ENCODE results near the gene POPDC2.
A peak's percentile ranks its signal among the peaks of the same experiment; 100 is the strongest.

POPDC2 gene

GRCh38 chr3:119639494-119640350, 20.7 kb downstream of the POPDC2 start:
- DNase-seq (ENCODE audit: low spot score) = no peak

GRCh38 chr3:119637679-119638477, 22.5 kb downstream of the POPDC2 start:
- peak; percentile 69 for DNase-seq (ENCODE audit: low spot score)

- no peak for DNase-seq (ENCODE audit: low spot score)
Observed at GRCh38 chr3:119636891-119637611, 23.3 kb downstream of the POPDC2 start.

GRCh38 chr3:119636249-119636648, 24.1 kb downstream of the POPDC2 start:
- DNase-seq (ENCODE audit: low spot score) = no peak

- DNase-seq (ENCODE audit: low spot score) = no peak
Observed at GRCh38 chr3:119635719-119636118, 24.7 kb downstream of the POPDC2 start.

- no peak for DNase-seq (ENCODE audit: low spot score)
Observed at GRCh38 chr3:119632829-119633228, 27.6 kb downstream of the POPDC2 start.

GRCh38 chr3:119632216-119632615, 28.2 kb downstream of the POPDC2 start:
- no peak for DNase-seq (ENCODE audit: low spot score)

GRCh38 chr3:119631516-119631915, 28.9 kb downstream of the POPDC2 start:
- no peak for DNase-seq (ENCODE audit: low spot score)

GRCh38 chr3:119630880-119631329, 29.5 kb downstream of the POPDC2 start:
- no peak for DNase-seq (ENCODE audit: low spot score)

GRCh38 chr3:119630128-119630879, 30.1 kb downstream of the POPDC2 start:
- DNase-seq (ENCODE audit: low spot score) = peak; percentile 68

GRCh38 chr3:119628816-119629445, 31.5 kb downstream of the POPDC2 start:
- no peak for DNase-seq (ENCODE audit: low spot score)

- DNase-seq (ENCODE audit: low spot score) = no peak
Observed at GRCh38 chr3:119628390-119628789, 32.0 kb downstream of the POPDC2 start.

- no peak for DNase-seq (ENCODE audit: low spot score)
Observed at GRCh38 chr3:119627461-119627860, 32.9 kb downstream of the POPDC2 start.

- DNase-seq (ENCODE audit: low spot score) = no peak
Observed at GRCh38 chr3:119626196-119626595, 34.2 kb downstream of the POPDC2 start.

- no peak for DNase-seq (ENCODE audit: low spot score)
Observed at GRCh38 chr3:119625451-119626153, 34.8 kb downstream of the POPDC2 start.

- no peak for DNase-seq (ENCODE audit: low spot score)
Observed at GRCh38 chr3:119624002-119624720, 36.2 kb downstream of the POPDC2 start.

GRCh38 chr3:119620899-119621298, 39.5 kb downstream of the POPDC2 start:
- DNase-seq (ENCODE audit: low spot score) = no peak

- DNase-seq (ENCODE audit: low spot score) = no peak
Observed at GRCh38 chr3:119619094-119619493, 41.3 kb downstream of the POPDC2 start.

- DNase-seq (ENCODE audit: low spot score) = no peak
Observed at GRCh38 chr3:119616056-119616455, 44.3 kb downstream of the POPDC2 start.

GRCh38 chr3:119613872-119614271, 46.5 kb downstream of the POPDC2 start:
- no peak for DNase-seq (ENCODE audit: low spot score)

Measured in AG08396 (cell line).